ENCODE results near the gene CRTC1. TPM values are rescaled to one million over a fixed set of nuclear protein-coding genes. Genes with fewer than 3 reads are reported as not detected.
"Not testable (repeated sequence)": the region's sequence is repeated elsewhere in the genome, so short reads cannot be mapped to it uniquely, and the experiment has no call there.

The CRTC1 gene
- total and polyA plus RNA-seq, 2 of the 13 experiments (the other 11 are each of a cell fraction or from before 2014, with no cell fraction given), result 2.0 to 2.7 TPM

- ATAC-seq, result no peak
- H3K4me2 ChIP-seq (ENCODE audit: low read depth, low read length), result no peak overlapping the region
- in situ Hi-C loops (cut with HindIII; ENCODE audit: extremely low pct_ligation_motif_present, low pct_unique_long_range_greater_than_20kb) (no loop called here), intact Hi-C loops (cut with micrococcal nuclease; ENCODE audit: unreplicated experiment) (no loop called here)
- H3K9ac ChIP-seq (ENCODE audit: insufficient read depth, low read depth, low read length), result no peak overlapping the region
- DNase-seq (ENCODE audit: low spot score), result no peak
- 57% methylated on average over 5 of the region's 5 CpGs for WGBS (ENCODE audit: low lambda C conversion rate)
- no peak for TF ChIP-seq GATAD1 (CRISPR knock-in tag; IDR thresholded peaks at IDR 0.05)
- TF ChIP-seq CREB1 (IDR thresholded peaks at IDR 0.05), result no peak
- no peak for TF ChIP-seq CREB1 (CRISPR knock-in tag; IDR thresholded peaks at IDR 0.05)
- peak; percentile 52; the same call in 1 of the 2 replicates for TF ChIP-seq ZNF768 (CRISPR knock-in tag; IDR thresholded peaks at IDR 0.05)
- CTCF ChIA-PET (ENCODE audit: low intra/inter-chr PET ratio, low total read pairs), result no interaction called here
- no peaks in the 10 kb centered on the region for H3K79me2 ChIP-seq (ENCODE audit: insufficient read depth, low read length)
- BruUV-seq (replicated peaks), result no TSS peak
- H2AFZ ChIP-seq (ENCODE audit: low read length), result no peak overlapping the region
- no peak overlapping the region for H3K27ac ChIP-seq (ENCODE audit: extremely low read length, insufficient read depth, low read length)
- no peak overlapping the region for H3K4me3 ChIP-seq (replicated peaks in 1 of 3; ENCODE audit: insufficient read depth in 1 of 3, low read depth in 2 of 3, low read length in 3 of 3)
- H3K9me3 ChIP-seq (ENCODE audit: low read length), result no peaks in the 10 kb centered on the region
- FAIRE-seq, result no peak
- H4K20me1 ChIP-seq (ENCODE audit: insufficient read depth, low read length), result no peaks in the 10 kb centered on the region
- POLR2A ChIA-PET, result no interaction called here
- H3K36me3 ChIP-seq (replicated peaks in 1 of 2; ENCODE audit: control insufficient read depth in 1 of 2, insufficient read depth in 2 of 2, low read length in 2 of 2), result no peaks in the 10 kb centered on the region
- H3K4me1 ChIP-seq (ENCODE audit: insufficient read depth, low read length), result peaks cover 33% of the 10 kb centered on the region
- H3K27me3 ChIP-seq (ENCODE audit: control insufficient read depth in 1 of 2, insufficient read depth in 2 of 2, low read length in 2 of 2), result peaks cover 7 to 21% of the 10 kb centered on the region in 2 experiments
Measured at GRCh38 chr19:18815673-18816072, 132.2 kb downstream of the CRTC1 start.

GRCh38 chr19:18816645-18817044 is 133.2 kb downstream of the CRTC1 start:
- in situ Hi-C loops (cut with HindIII; ENCODE audit: extremely low pct_ligation_motif_present, low pct_unique_long_range_greater_than_20kb); BruUV-seq (replicated peaks); CTCF ChIA-PET (ENCODE audit: low intra/inter-chr PET ratio, low total read pairs); H3K27ac ChIP-seq (ENCODE audit: extremely low read length, insufficient read depth, low read length); H3K9me3 ChIP-seq (ENCODE audit: low read length); H3K4me3 ChIP-seq (replicated peaks in 1 of 3; ENCODE audit: insufficient read depth in 1 of 3, low read depth in 2 of 3, low read length in 3 of 3); DNase-seq (ENCODE audit: low spot score); ATAC-seq; H4K20me1 ChIP-seq (ENCODE audit: insufficient read depth, low read length); H2AFZ ChIP-seq (ENCODE audit: low read length); H3K79me2 ChIP-seq (ENCODE audit: insufficient read depth, low read length); POLR2A ChIA-PET; FAIRE-seq; intact Hi-C loops (cut with micrococcal nuclease; ENCODE audit: unreplicated experiment); H3K9ac ChIP-seq (ENCODE audit: insufficient read depth, low read depth, low read length); H3K36me3 ChIP-seq (replicated peaks in 1 of 2; ENCODE audit: control insufficient read depth in 1 of 2, insufficient read depth in 2 of 2, low read length in 2 of 2); H3K4me2 ChIP-seq (ENCODE audit: low read depth, low read length): not testable (repeated sequence)
- H3K4me1 ChIP-seq (ENCODE audit: insufficient read depth, low read length), result peaks cover 25% of the 10 kb centered on the region
- peaks cover 7 to 21% of the 10 kb centered on the region in 2 experiments for H3K27me3 ChIP-seq (ENCODE audit: control insufficient read depth in 1 of 2, insufficient read depth in 2 of 2, low read length in 2 of 2)
- WGBS (ENCODE audit: low lambda C conversion rate), result 79% methylated on average over 4 of the region's 4 CpGs

Measured in HepG2 (cell line).